OCI-LY3 (cell line): Measurements from ENCODE around the gene SH2D2A.

Experiments
- EZH2phosphoT487 ChIP-seq: fragments of 200-600 bp; shearing (Covaris generic); IDR thresholded peaks from 2 replicates; pipeline ENCODE4 v1.6.1; 2018; ENCODE audit warnings: antibody characterized with exemption, mixed run types, low read depth
- TF ChIP-seq, protein P1 (sequence below): fragments of 200-600, 300-600 bp; sonication (generic); IDR thresholded peaks from 2 replicates; pipeline ENCODE4 v1.5.1; 2014; ENCODE audit warnings: antibody characterized with exemption, low read length, low read depth

DNA sequence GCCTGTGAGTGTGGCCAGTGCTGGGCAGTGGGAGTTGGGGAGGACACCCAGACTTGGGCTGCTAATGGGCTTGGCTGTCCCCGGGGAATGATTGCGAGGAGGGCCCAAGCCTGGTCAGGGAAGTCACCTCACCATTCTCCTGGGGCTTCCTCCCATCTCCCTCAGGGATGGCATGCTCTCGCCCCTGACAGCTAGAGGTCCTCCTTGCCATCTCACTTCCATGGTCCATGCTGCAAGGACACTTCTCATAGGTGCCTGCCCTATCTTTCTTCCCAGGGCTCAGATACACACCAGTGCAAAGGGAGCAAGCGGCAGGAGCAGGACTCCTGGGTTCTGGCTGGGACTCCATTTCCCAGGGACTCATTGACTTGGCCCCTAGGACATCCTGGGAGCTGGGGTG lies 48.1 kb upstream of the SH2D2A start:
- TF ChIP-seq, protein P1, sequence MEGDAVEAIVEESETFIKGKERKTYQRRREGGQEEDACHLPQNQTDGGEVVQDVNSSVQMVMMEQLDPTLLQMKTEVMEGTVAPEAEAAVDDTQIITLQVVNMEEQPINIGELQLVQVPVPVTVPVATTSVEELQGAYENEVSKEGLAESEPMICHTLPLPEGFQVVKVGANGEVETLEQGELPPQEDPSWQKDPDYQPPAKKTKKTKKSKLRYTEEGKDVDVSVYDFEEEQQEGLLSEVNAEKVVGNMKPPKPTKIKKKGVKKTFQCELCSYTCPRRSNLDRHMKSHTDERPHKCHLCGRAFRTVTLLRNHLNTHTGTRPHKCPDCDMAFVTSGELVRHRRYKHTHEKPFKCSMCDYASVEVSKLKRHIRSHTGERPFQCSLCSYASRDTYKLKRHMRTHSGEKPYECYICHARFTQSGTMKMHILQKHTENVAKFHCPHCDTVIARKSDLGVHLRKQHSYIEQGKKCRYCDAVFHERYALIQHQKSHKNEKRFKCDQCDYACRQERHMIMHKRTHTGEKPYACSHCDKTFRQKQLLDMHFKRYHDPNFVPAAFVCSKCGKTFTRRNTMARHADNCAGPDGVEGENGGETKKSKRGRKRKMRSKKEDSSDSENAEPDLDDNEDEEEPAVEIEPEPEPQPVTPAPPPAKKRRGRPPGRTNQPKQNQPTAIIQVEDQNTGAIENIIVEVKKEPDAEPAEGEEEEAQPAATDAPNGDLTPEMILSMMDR, result no peak
- TF ChIP-seq EZH2phosphoT487, result no peak
